Measurements from ENCODE around the gene LRRC70.

- TF ChIP-seq CTCF (IDR thresholded peaks at IDR 0.05) (no peak), POLR2A (IDR thresholded peaks at IDR 0.05) (no peak)
These were observed 9.7 kb upstream of the LRRC70 start for GRCh38 chr5:62568800-62569432.

Measured in testis (tissue), 2 donors.